Stimulated activated CD8-positive, alpha-beta memory T cell treated with anti-CD3 and anti-CD28 coated beads, Interleukin-7, amount 100 ng/mL, for 48 hours (primary cell): ENCODE results near the gene IKZF4.
"Not testable (repeated sequence)": the region's sequence is repeated elsewhere in the genome, so short reads cannot be mapped to it uniquely, and the experiment has no call there.

ENCODE experiments used
- DNase-seq, 2 donors: peaks; one replicate each; pipeline ENCODE4 v3.0.0-alpha.2; 2020; ENCODE audit warnings: low read depth in 1 of 2; ENCODE audit errors: extremely low read depth in 1 of 2

The IKZF4 gene

GRCh38 chr12:56037161-56037560 lies 16.3 kb downstream of the IKZF4 start:
- no peak for DNase-seq

GRCh38 chr12:56038022-56038655 lies 17.3 kb downstream of the IKZF4 start:
- no peak for DNase-seq

- DNase-seq = peak in 1 of 2 donors; percentile 25
Observed at GRCh38 chr12:56040151-56040550, 19.3 kb downstream of the IKZF4 start.

GRCh38 chr12:56040963-56041551 lies 20.2 kb downstream of the IKZF4 start:
- DNase-seq = no peak

GRCh38 chr12:56041552-56042429 lies 20.9 kb downstream of the IKZF4 start, which contains the start of gene RPS26:
Gene RPS26 (plus strand): TSS chr12:56041918. CDS start chr12:56042167, 249 bp downstream.
- peak; percentile 84 to 92 for DNase-seq

GRCh38 chr12:56042430-56042813 lies 21.6 kb downstream of the IKZF4 start:
- DNase-seq = not testable (repeated sequence)

- DNase-seq = no peak
Observed at GRCh38 chr12:56042843-56043242, 22.0 kb downstream of the IKZF4 start.

GRCh38 chr12:56046027-56046780 lies 25.4 kb downstream of the IKZF4 start:
- DNase-seq = no peak

GRCh38 chr12:56053407-56053893 lies 32.6 kb downstream of the IKZF4 start:
- DNase-seq = no peak

- not testable (repeated sequence) for DNase-seq
Observed at GRCh38 chr12:56059964-56060363, 39.1 kb downstream of the IKZF4 start.

- no peak for DNase-seq
Observed at GRCh38 chr12:56061982-56062381, 41.1 kb downstream of the IKZF4 start.

GRCh38 chr12:56062996-56063395 lies 42.2 kb downstream of the IKZF4 start:
- no peak for DNase-seq

GRCh38 chr12:56071648-56072047 lies 50.8 kb downstream of the IKZF4 start:
- DNase-seq = no peak

- no peak for DNase-seq
Observed at GRCh38 chr12:56074396-56074795, 53.6 kb downstream of the IKZF4 start.

- not testable (repeated sequence) for DNase-seq
Observed at GRCh38 chr12:56077966-56078365, 57.1 kb downstream of the IKZF4 start.

GRCh38 chr12:56078427-56078826 lies 57.6 kb downstream of the IKZF4 start:
- DNase-seq = no peak

- peak in 1 of 2 donors; percentile 33 for DNase-seq
Observed at GRCh38 chr12:56078931-56079722, 58.3 kb downstream of the IKZF4 start.

GRCh38 chr12:56079723-56080555 lies 59.1 kb downstream of the IKZF4 start, which contains the start of gene ERBB3:
Gene ERBB3 (plus strand): TSS chr12:56080165. CDS start chr12:56080301, 136 bp downstream.
- DNase-seq = peak in 1 of 2 donors; percentile 45

- no peak for DNase-seq
Observed at GRCh38 chr12:56080556-56081138, 59.8 kb downstream of the IKZF4 start.
